ENCODE measurements around the gene DNAJB2. TPM values are rescaled to one million over a fixed set of nuclear protein-coding genes. Genes with fewer than 3 reads are reported as not detected.

DNAJB2 gene
- total RNA-seq, 1 experiment from 2014 or later = 66.2 TPM

- no peak for TF ChIP-seq CTCF (IDR thresholded peaks at IDR 0.05)
- TF ChIP-seq REST (IDR thresholded peaks at IDR 0.05; ENCODE audit: insufficient read depth in 1 of 2, low read depth in 2 of 2, low read length in 1 of 2) = no peak
- TF ChIP-seq POLR2AphosphoS5 (IDR thresholded peaks at IDR 0.05; ENCODE audit: low read depth, low read length) = no peak
- TF ChIP-seq TCF7L2 (IDR thresholded peaks at IDR 0.05; ENCODE audit: low read depth, low read length) = no peak
- TF ChIP-seq SIN3A (IDR thresholded peaks at IDR 0.05; ENCODE audit: borderline replicate concordance, insufficient read depth, low read depth, low read length) = no peak
- Histone ChIP-seq H3K9me3 (ENCODE audit: control insufficient read depth, insufficient read depth, low read depth, low read length) (no peaks in the 10 kb centered on the region), H3K27me3 (ENCODE audit: control insufficient read depth, insufficient read depth, low read length) (no peaks in the 10 kb centered on the region), H3K4me1 (ENCODE audit: control insufficient read depth, insufficient read depth, low read length) (peaks cover 35% of the 10 kb centered on the region), H3K27ac (ENCODE audit: low read length) (peak overlapping the region; percentile 95), H3K4me3 (ENCODE audit: low read depth in 2 of 2, low read length in 2 of 2) (peak overlapping the region; percentile 65 to 80), H3K36me3 (ENCODE audit: control insufficient read depth, insufficient read depth, low read length) (no peaks in the 10 kb centered on the region; the same call in 1 of the 2 replicates)
- ATAC-seq (no peak), DNase-seq (ENCODE audit: low read depth, low spot score) (no peak)
- no TSS peak for BruUV-seq (replicated peaks)
- in situ Hi-C loops (cut with HindIII; ENCODE audit: low pct_unique_long_range_greater_than_20kb, low sequenced_read_pairs) = no loop called here
- POLR2A ChIA-PET = interaction anchor here (0.6 kb wide), 1 partner anchor 34 kb away, joined by 4 read pairs; no protein-coding TSS in a partner anchor
- CTCF ChIA-PET = interaction anchor here (0.5 to 1.9 kb wide), 6 partner anchors 13 to 651 kb away, joined by 3 to 17 read pairs (median 4); no protein-coding TSS in a partner anchor
- intact Hi-C loops (cut with micrococcal nuclease; ENCODE audit: unreplicated experiment) = no loop called here
These were observed 463 bp upstream of the DNAJB2 start for GRCh38 chr2:219278655-219279150.

GRCh38 chr2:219279916-219280516, 850 bp downstream of the DNAJB2 start:
- POLR2A ChIA-PET = no interaction called here
- intact Hi-C loops (cut with micrococcal nuclease; ENCODE audit: unreplicated experiment) = no loop called here
- peak overlapping the region; percentile 74 for H3K27ac ChIP-seq (ENCODE audit: low read length)
- TF ChIP-seq POLR2AphosphoS5 (IDR thresholded peaks at IDR 0.05; ENCODE audit: low read depth, low read length) = no peak
- TF ChIP-seq CTCF (IDR thresholded peaks at IDR 0.05) = no peak
- TF ChIP-seq TCF7L2 (IDR thresholded peaks at IDR 0.05; ENCODE audit: low read depth, low read length) = no peak
- no peak for TF ChIP-seq REST (IDR thresholded peaks at IDR 0.05; ENCODE audit: insufficient read depth in 1 of 2, low read depth in 2 of 2, low read length in 1 of 2)
- TF ChIP-seq SIN3A (IDR thresholded peaks at IDR 0.05; ENCODE audit: borderline replicate concordance, insufficient read depth, low read depth, low read length) = no peak
- in situ Hi-C loops (cut with HindIII; ENCODE audit: low pct_unique_long_range_greater_than_20kb, low sequenced_read_pairs) = no loop called here
- no peak for DNase-seq (ENCODE audit: low read depth, low spot score)
- no peaks in the 10 kb centered on the region for H3K9me3 ChIP-seq (ENCODE audit: control insufficient read depth, insufficient read depth, low read depth, low read length)
- H3K36me3 ChIP-seq (ENCODE audit: control insufficient read depth, insufficient read depth, low read length) = no peaks in the 10 kb centered on the region; the same call in 1 of the 2 replicates
- peaks cover 22% of the 10 kb centered on the region for H3K4me1 ChIP-seq (ENCODE audit: control insufficient read depth, insufficient read depth, low read length)
- peak overlapping the region; percentile 65 to 80 for H3K4me3 ChIP-seq (ENCODE audit: low read depth in 2 of 2, low read length in 2 of 2)
- no TSS peak for BruUV-seq (replicated peaks)
- no peak for ATAC-seq
- CTCF ChIA-PET = no interaction called here
- no peaks in the 10 kb centered on the region for H3K27me3 ChIP-seq (ENCODE audit: control insufficient read depth, insufficient read depth, low read length)

Measured in Panc1 (cell line).